Measurements from ENCODE around the gene SLC25A11.

The SLC25A11 gene, protein sequence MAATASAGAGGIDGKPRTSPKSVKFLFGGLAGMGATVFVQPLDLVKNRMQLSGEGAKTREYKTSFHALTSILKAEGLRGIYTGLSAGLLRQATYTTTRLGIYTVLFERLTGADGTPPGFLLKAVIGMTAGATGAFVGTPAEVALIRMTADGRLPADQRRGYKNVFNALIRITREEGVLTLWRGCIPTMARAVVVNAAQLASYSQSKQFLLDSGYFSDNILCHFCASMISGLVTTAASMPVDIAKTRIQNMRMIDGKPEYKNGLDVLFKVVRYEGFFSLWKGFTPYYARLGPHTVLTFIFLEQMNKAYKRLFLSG

DNA sequence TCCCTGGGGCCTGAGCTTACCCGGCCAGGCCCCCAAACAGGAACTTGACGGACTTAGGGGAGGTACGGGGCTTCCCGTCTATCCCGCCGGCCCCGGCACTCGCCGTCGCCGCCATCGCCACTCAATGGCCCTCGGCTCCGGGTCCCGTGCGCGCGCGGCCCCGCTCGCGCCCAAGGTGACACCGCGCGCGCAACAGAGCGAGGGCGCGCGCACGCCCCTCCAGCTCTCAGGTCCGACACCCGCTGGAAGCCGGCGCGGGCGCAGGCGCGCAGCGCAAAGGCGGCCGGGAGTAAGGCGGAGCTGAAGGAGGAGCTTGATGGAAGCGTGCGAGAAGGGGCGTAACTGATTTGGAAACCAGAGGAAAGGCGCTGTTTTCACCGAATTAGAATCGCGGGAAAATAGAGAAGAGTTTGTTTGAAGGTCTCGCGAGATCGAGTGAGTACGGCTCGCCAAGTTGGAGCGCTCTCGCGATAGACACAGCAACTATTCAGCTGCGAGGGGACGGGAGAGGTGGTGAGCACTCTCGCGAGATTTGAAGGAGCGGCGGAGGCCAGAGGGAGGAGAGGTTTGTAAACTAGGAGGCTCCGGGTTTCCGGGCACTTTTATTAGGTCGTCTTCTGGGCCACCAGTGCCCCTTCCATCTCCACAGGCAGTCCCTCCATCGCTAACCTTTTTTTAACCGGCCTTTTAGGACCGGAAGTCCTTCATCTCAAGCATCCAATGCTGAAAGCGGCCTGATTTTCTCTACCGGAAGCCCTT, at the start of gene SLC25A11, which contains the start of gene RNF167:
Gene SLC25A11 (minus strand): TSS at position 251 of the 759 bp plus-strand sequence. CDS start 136 bp downstream, at position 115.
Gene RNF167 (plus strand): TSS at position 473 of the 759 bp plus-strand sequence. CDS start 642 bp downstream, outside the sequence.
- peak; percentile 98 for DNase-seq (ENCODE audit: low spot score)

DNA sequence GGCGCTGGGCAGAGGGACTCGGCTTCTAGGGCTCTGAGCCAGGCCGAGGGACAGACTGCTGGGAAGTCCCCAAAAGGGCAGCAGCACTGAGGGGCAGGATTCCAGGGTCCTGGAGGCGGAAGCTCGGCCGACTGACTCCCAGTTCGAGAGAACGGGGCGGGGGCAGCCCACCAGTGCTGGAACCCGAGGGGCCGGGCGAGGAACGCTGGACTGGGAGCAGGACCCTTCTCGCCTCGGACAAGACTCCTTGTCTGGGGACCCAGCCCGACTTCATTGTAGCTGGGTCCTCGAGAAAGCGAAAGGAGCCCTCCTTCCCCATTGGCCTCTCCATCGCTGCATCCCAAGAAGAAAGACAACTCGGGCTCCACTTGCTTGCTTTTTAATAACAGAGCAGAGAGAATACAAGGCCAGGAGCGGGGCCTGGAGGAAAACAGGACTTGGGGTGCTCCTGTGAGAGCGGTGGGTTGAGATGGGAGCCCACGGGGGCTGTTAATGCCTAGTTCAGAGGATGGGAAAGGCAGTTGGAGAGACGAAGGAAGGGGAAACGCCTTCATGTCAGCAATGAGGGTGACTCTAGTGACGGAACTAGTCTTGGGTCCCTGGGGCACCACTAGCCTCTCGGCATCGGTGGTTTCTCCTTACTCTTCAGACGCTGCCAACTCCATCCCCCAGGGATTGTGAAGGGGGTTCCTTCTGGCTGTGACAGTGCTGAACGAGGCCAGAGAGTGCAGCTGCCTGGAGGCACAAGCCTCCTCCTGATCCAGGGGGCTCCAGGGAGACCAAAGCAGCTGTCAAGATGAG, 48.1 kb upstream of the SLC25A11 start:
- peak; percentile 44 for DNase-seq (ENCODE audit: low spot score)

DNA sequence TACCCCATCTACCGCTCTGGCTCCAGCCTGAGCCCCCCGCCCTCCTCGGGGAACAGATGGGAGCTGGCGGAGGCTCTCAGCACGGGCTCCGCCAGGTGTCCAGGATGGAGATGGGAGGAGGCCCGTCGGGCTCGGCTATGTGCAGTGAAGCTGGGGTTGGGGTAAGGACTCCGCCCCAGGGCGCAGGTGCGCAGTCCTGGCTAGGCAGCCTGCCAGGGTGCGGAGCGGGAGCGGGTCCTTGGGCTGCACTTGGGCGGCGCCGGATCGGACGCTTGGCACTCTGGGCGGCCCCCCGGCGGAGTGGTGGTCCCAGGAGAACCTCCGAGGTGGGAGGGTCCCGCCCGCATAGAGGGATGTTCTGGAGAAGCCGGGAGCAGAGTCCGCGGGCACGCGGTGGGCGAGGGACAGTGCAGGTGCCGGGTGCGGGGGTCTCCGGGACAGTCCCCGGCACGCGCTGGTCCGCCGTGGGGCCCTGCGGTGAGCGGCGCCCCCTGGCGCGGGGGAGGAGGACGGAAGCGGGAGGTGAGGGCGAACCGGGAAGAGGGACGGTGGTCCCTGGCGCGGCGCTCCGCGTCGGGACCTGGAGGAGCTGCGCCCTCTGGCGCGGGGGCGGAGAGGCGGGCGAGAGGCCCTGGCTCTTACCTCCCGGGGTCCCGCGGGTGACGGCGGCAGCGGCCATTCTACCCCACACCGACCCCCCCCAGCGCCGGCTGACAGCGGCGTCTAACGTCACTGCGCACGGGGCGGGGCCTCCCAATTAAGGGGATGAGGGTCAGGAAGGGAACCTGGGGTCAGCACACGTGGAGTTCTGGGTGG, 47.3 kb upstream of the SLC25A11 start, which contains the start of gene CAMTA2:
Gene CAMTA2 (minus strand): TSS at position 725 of the 816 bp plus-strand sequence. CDS start 1,453 bp downstream, outside the sequence.
- peak; percentile 87 for DNase-seq (ENCODE audit: low spot score)

DNA sequence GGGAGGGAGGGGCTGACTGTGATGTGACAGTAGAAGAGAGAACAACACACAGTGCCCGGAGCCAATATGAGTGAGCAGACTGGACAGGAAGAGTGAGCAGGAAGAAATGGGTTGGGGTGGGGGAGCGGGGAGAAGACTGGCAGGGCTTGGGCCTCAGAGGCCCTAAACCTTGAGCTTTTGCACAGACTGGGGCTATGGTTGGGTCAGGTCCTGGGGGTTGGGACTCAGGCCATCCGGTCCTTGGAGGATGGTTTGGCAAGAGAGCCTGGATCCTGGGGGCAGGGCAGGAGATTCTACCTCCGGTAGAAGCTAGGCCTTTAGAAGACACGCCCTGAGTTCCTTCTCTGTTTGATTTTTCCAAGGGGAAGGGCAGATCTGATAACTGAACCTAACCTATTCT, 46.6 kb upstream of the SLC25A11 start:
- DNase-seq (ENCODE audit: low spot score), result no peak

DNA sequence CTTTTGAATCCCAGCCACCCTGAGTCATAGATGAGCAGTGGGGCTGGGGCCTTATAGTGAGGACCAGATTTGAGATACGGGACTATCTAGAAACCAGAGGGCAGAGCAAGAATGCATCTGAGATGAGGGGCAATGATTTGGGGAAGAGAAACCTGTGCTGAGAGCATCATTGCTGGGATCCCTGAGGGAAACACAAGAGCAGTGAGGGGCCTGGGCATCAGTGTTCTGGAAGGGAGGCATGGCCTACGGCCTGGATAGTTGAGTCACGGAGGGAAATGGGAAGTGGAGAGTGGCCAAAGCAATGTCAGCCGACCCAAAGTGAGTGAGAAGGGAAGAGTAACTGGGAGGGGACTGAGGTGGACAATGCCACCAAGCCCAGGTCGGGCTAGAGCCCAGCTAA, 42.5 kb upstream of the SLC25A11 start:
- DNase-seq (ENCODE audit: low spot score), result no peak

DNA sequence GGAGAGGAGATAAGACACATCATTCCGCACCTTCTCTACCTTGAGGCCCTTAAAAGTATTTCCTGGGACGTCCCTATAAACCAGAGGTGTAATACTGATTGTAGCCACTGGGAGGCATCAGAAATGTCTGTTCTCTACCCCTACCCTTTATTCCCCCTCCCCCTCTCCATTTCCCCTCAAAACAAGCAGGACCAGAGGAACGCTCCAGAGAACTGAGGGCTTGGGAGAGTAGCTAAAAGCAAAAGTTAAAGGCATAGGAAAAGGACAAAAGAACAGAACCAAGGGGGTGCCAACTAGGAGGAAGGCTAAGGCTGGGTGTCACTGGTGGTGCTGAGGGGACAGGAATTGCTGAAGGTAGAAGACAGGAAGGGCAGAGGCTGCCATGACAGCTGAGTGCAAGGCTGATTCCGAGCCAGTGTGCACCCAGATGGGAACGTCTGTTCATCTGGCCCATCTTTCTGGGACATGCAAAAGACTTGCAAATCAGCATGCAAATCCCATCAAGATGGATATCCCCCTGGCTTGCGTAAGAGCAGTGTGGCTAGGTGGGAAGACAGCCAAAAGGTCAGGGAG, 40.9 kb upstream of the SLC25A11 start:
- peak; percentile 60 for DNase-seq (ENCODE audit: low spot score)

DNA sequence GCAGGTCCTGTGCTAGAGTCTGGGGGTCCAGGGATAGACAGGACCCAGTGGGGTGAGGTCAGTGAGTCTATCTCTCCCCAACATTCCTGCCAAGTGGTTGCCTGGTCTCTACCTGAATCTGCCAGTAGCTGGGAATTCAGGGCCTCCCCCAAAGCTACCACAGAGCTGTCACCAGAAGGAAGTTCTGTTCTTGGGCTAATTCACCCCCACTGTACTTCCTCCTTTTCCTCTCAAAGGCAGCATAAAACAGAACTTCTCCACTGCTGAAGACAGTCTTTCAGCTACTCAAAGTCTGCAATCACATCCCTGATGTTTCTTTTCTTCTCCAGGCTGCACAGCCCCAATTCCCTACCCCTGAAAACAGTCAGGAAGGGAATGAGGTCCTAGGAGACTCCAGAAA, 38.9 kb upstream of the SLC25A11 start:
- no peak for DNase-seq (ENCODE audit: low spot score)

DNA sequence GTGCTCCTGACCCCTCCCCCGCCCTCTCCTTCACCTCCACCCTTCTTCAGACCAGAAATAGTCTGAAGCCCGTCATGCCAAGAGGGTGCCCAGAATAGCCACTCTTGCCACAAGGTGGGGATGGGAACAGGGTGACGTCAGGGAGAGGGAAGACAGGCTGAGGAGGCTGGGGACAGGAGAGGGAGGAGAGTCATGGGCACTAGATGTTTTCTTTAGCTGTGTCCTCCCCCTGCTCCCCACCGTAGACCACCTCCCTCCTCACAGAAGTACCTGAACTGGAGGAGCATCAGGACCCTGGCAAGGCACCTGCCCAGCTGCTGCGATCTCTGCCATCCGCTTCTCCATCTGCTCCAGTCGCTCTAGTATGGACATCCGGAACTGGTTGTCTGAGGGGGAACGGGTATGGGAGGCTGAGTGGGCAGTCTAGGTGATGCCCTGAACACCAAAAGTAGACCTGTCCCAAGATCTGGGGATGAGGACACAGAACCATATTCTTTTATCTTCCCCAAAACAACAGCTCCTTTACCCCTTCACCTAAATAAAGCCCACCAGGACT, 34.3 kb upstream of the SLC25A11 start:
- DNase-seq (ENCODE audit: low spot score), result no peak

DNA sequence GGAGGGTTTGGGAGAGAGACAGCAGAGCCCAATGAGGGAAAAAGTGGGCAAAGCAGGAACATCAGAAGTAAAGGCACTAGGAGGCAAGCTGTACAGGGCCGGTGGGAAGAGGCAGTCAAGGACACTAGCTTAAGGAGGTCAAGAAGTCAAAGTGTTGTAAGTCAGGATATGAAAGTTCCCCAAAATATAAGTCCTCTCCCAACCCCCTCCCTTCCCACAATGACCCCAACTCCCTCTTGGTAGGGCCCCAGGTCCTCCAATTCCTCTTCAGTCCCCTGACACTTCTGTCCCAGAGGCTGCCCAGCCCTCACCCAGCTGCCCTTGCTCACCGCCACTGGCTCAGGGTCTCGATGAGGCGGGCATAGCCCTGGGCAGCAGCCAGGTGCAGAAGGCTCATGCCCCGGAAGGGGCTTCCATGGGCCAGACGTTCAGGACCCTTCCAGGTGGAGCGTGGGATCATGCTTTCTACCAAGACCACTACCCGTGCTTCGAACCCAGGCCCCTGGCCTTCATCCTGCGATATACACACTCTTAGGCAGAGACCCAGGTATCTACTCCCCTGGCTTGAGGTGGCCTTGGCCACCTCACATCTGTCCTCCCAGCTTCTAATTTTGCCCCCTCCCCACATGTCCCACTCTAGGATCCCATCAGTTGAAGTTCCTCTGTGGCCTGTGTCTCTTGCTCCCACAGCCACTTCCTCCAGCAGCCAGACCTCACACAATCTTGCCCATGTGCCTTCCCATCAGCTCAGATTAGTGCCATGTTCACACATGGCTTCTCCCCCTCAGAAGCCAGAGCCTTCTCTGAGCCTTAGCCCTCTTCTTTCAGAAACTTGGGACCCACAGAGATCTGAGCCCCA, 33.6 kb upstream of the SLC25A11 start:
- DNase-seq (ENCODE audit: low spot score), result no peak

DNA sequence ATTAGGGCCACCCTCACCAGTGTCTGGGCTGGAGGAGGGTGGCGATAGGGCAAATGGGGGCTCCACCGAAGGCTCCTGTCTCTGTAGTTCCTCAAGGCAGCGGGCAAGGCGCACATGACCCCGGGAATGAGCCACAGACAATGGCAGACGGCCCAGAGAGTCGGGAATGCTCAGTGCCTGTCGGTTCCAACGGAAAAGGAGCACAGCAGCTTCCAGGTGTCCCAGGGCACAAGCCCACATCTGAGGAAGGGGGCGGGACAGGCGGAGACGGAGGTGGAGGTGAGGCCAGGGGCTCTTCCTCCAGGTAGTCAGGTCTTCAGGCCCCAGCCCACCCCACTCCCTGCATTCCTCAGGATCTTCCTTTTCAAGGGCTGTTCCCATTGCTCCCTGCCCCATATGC, 32.9 kb upstream of the SLC25A11 start:
- DNase-seq (ENCODE audit: low spot score), result no peak

DNA sequence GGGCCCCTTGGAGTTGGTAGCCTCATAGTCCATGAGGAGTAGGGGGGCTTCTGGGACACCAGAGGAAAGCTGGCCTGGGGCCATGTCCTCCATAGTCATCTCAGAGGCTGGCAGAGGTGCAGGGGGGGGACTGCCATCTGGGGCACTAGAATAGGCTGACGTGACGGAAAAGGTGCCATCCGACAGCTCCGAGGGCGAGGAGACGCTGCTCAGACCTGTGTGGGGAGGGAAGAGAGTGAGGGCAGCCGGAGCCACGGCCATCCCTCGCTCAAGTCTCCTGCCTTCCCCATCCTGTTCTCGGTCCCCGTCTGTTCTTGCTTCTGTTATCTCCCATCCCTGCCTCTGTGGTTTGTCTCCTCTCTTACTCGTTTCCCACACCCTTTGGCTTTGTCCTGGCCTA, 32.5 kb upstream of the SLC25A11 start:
- no peak for DNase-seq (ENCODE audit: low spot score)

DNA sequence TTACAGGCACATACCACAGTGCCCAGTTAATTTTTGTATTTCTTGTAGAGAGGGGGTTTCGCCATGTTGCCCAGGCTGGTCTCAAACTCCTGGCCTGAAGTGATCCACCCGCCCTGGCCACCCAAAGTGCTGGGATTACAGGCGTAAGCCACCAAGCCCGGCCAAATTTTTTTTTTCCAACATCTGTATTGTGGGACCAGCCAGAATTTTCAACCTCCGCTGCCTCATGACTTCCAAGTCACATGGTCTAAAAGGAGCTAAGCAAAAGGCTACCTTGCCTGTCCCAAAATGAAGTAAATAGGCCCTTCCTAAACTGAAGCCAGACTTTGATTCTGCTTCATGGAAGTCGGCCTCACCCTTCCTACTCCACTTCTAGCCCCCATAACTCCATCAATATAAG, 32.0 kb upstream of the SLC25A11 start:
- no peak for DNase-seq (ENCODE audit: low spot score)

DNA sequence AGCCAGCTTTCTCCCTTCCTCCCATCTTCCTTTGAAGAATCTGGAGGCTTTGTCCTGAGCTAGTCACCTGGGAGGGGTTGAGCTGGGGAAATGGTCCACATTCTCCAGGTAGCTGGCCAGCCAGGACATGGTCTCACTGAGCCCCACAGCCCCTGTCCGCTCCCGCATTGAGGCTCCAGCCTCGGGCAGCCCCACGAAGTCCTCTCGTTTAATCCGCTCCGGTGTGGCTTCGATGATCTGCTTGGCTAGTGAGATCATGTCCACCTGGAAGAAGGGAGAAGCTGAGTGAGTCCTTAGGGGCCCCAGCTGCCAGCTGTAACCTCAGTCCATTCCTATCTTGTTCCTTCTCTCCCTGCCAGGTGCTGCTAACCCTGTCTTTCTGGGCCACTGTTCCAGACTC, 30.4 kb upstream of the SLC25A11 start:
- no peak for DNase-seq (ENCODE audit: low spot score)

DNA sequence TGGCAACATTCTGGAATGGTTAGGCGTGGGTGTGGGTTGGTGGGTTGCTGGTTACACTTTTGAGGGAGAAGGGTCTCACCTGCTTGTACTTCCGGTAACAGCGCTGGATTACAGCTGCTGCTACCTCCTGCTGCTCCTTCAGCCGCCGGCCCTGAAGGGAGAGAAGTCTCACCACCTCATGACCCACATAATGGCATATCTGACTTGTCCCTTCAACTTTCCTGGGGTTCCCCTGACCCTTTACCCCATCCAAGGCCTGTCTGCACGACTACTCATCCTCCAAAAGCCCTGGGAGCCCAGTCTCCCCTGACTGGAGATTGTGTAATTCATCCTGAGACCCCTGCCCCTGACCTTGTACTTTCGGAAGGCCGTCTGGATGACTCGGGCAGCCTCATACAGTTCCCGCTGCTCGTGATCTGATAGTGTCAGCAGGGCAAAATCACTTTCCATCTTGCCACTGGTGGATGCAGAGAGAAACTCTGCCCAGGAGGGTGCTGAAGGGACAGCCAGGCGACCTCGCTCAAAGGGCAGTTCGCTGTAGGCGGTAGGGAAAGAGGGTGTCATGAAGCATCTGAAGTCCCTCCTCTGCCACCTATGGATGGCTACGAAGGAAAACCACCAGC, 29.8 kb upstream of the SLC25A11 start:
- DNase-seq (ENCODE audit: low spot score), result no peak

DNA sequence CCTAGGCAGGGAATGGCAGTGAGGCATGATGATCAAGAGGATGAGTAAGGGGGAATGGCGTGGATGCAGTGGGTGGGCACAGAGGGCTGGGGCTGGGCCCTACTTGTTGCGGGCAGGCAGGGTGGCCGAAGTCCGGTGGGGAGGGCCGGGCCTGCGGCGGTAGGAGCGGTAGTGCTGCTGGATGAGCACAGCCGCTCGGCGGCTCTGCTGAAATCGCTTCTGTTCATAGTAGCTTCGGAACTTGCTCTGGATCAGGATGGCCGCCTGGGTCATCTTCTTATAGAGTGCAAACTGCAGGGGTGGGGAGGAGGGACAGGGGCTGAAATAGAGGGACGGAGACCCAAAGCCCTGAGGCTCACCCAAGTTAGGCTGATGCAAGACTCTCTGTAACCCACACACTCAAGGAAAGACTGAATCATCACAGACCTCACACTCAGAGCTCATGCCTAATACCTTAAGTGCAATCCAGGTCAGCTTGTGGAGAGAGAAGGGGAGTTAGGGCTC, 29.3 kb upstream of the SLC25A11 start:
- peak; percentile 78 for DNase-seq (ENCODE audit: low spot score)

DNA sequence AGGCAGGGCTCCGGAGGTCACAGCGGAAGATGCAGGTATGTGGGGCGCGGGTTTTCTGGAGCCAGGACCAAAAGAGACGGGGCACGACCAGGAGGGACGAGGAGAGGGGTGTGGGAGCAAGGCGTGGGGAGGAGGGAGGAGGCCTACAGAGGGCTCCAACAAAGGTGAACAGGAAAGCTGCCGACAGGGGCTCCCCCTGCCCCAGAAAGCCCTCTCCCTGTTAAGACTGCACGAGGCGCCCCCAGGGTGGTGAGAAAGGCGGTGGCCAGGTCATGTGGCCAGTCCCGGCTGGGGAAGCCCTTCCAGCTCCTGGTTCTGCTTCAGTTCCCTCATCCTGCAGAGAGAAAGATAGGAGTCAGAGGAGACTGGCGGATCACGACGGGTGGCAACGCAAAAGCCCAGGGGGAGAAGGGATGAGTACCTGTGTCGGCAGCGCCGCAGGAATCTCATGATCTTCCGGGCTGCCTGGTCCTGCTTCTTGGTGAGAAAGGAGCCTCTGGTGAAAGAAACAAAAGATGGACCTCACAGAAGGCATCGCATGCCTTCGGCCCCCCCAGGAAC, 28.7 kb upstream of the SLC25A11 start:
- DNase-seq (ENCODE audit: low spot score), result no peak

DNA sequence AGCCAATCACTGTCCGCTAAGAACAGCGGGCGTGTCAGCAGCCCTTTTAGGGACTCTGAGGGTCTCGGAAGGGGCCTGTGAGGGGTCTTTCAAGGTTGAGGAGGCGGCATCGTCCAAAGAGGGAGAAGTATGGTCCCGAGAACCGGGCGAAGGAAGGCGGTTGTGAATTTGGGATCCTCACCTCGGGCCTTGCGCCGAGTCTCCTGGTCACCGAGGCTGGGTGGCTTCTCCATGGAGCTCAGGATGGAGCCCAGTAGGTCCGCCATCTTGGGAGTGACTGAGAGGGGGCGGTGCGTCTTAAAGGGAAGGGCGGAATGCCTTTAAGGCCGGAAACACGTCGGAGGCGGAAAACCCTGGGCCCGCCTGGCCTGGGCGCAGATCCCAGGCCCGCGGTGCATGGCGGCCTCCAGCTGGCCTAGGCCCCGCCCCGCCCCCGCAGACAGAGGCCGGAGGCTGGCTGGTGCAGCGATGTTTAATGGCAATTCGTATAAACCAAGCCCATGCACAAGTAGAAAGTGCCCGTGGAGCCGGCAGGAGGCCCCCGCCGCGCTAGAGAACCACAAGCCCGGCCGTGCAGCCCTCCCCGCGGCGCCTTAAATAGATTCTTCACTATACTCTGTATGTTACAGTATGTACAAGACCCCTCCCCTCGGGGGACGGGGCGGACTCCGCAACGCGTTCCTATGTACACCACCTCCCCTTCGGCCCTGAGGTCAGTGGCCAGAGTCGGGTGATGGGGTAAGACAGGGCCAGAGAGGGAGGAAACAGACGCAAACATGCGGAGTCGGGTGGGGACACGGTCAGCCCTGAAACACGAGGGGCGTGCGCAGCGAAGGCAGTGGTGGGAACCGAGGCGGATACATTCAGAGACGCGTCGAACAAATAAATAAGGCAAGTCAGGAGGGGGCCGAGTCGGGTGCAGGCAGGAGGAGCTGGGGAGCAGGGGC, 28.0 kb upstream of the SLC25A11 start, which contains the start of gene SPAG7:
Gene SPAG7 (minus strand): TSS at position 279 of the 947 bp plus-strand sequence. CDS start 13 bp downstream, at position 266.
- DNase-seq (ENCODE audit: low spot score), result peak; percentile 93

Data from hepatic stellate cell (primary cell).